ENCODE data around the gene ADGRA1.

The ADGRA1 gene

DNA sequence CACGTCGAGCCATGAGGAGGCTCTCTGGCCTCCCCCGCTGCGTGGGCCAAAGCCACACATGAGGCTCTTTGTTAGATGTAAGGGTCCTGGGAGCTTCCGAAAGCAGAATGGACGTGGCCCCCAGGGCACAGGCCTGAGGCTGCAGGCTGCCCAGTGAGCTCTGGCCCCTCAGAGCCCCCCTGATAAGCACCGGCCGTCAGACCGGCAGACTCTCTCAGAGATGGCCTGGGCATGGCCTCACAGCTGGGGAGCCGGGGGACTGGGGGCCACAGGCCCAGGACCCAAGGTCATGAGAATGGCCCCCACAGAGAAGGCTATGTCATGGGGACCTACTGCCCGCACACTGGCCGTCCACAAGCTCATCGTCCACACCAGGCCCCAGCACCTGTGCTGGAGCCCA lies 31.7 kb upstream of the ADGRA1 start:
- no peak for DNase-seq (ENCODE audit: low spot score)

DNA sequence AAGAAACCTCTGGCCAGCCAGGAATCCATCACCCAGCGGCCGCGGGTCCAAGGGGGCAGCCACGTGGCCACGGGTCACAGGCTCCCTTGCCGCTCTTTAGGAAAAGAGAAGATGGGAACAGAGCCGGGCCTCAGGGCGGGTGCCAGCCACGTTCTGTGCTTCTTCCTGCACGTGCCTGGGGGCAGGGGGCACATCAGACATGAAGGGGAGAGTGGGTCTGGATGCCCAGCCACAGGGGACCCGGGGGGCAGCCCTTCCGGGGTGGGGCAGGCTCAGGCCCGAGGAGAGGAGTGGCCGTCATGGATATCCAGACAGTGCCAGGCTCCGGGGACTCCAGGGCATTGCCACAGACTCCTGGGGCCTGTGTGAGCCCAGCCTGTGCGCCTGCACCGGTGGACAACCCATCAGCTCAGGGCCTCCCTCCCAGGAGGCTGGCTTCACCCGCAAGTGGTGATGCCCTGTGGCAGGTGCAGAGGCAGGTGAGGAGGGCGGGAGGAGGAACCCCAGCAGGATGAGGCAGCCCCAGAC lies 31.0 kb upstream of the ADGRA1 start:
- no peak for DNase-seq (ENCODE audit: low spot score)

DNA sequence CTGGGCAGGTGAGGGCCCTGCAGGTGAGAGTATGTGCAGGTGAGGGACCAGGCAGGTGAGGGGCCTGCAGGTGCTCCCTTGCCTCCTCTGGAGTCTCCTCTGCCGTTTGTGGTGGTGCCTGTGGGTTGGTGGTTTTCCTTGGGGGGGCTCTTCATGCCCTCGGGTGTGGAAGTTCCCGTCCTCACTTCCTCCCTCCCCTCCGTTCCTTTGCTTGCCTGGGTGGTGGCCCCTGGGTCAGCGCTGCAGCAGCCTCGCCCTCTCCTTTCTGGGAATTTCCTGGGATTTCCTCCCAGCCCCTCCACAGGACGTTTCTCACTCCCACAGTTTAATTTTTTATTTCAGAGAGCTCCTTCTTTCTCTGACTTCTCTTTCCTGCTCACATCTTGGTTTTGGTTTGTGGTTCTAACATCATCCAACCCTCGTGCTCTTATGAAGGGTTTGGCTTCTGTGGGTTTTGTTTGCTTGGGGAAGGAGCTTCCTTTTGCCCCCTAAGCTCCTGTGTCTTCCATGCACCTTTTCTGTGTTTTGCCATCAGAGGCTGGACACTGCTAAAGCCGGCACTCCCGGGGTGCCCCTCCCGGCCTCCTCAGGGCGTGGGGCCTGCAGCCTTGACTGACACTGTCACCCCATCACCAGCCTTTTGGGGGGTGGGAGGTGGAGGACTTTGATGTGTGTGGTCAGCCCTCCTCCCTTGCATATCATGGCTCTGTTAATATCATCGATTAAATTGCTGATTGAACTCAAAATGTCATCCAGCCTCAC lies 29.2 kb upstream of the ADGRA1 start:
- no peak for DNase-seq (ENCODE audit: low spot score)

DNA sequence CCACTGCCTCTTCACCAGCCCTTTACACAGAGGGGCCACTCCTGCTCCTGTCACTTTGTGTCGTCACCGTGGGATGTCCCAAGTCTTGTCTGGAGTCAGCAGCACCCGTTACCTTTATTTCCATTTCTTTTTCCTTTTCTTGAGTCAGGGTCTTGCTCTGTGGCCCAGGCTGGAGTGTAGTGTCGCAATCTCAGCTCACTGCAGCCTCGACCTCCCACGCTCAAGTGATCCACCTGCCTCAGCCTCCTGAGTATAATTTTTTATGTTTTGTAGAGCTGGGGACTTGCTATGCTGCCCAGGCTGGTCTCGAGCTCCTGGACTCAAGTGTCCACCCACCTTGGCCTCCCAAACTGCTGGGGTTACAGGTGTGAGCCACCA lies 28.6 kb upstream of the ADGRA1 start:
- no peak for DNase-seq (ENCODE audit: low spot score)

DNA sequence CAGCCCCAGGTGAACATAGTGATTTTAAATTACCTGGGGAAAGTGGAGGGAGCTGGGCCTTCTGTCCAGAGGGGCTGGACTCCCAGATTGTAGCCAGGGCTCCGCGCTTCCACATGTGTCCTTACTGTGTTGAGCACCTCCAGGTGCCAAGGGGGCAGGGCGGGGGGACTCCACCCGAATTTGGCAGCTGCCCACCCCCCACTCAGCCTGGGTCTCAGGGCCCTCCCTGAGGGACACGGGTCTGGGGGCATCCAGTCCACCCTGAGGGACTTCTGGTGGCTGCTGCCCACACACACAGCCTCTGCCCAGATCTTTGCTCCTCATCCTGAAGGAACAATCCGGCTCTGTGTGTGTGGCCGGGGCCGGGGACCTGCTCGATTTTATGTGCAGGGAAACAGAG lies 28.2 kb upstream of the ADGRA1 start:
- DNase-seq (ENCODE audit: low spot score) = no peak

DNA sequence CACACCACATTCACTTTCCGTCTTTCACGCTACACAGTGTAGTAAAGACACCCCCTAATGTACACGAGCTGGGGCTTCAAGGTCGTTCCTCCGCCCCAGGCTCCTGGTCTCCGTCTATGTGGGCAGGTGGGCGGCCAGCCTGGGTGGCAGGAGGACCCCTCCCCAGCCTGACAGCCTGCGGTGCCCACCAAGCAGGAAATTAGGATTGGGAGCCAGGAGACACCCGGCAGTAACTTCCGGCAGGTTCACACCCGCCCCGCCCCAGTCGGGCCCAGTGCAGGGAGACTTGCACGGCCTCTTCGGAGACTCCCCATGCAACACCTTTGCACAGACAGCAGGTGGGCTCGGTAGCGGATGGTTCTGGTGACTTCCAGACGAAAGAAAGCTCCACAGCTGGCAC lies 27.7 kb upstream of the ADGRA1 start:
- no peak for DNase-seq (ENCODE audit: low spot score)

DNA sequence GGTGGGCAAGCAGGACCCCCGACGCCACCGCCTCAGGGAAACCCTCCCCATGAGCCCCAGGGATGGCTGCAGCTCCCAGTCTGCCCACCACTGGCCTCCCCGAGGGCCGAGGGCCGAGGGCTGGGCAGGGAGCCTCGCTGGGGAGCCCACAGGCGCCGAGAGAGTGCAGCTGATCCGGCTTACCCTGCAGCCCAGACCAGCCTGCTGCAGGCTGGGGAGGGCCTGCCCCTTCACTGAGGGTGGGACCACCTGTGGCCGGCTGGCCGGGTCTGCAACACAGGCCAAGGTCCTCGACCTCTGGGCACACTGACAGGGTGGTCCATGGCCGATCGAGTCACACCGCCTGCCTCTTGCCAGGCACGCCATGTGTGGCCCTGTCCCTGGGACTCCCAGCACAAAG lies 27.3 kb upstream of the ADGRA1 start:
- no peak for DNase-seq (ENCODE audit: low spot score)

DNA sequence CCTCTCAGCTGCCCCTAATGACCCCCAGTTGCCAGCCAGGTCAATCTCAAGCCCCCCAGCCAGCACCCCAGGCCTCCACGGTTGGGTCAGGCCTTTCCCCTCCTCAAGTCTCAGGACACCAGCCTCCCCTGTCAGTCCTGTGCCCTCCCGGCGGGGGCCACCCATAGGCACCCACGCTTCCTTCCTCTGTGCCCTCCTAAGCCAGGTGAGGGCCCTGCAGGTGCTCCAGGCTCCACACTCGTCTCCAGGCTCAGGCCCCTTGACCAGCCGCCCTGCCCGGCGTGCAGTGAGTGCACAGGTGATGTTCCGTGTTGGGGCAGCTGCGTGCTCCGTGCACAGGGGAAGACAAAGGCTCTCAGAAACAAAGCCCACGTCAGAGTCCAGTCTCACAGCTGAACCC lies 26.8 kb upstream of the ADGRA1 start:
- DNase-seq (ENCODE audit: low spot score) = no peak

DNA sequence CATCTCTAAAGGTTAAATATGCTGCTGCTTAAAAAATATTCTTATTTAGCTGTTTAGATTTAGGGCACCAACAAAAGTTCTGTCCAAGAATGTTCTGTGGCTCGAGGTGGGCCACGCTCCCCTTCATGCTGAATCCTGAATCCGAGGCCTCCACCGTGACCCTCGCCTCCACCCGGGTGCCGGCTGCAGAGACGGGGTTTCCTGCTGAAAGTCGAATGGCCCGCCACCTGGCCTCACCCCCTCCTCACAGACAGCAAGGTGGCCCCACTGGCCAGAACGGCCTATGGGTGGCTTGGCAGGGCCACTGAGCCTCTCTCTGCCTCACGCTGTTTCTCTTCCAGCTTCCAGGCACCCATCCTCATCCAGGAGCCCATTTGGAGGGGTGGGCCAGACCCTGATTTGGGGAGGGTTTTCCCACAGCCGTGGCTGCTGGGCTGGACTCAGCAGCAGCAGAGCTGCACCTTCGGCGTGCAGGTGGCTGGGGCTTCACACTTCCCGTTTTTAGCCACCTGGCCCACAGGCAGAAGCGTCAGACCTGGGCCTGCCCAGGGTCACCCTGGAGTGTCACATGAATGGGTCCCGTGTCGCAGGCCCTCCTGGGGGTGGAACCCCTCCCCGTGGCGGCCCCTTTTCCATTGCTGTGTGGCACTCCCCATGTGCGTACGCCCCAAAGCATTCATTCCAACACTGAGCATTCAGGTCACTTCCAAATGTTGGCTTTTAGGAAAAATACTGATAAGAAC lies 26.3 kb upstream of the ADGRA1 start:
- no peak for DNase-seq (ENCODE audit: low spot score)

DNA sequence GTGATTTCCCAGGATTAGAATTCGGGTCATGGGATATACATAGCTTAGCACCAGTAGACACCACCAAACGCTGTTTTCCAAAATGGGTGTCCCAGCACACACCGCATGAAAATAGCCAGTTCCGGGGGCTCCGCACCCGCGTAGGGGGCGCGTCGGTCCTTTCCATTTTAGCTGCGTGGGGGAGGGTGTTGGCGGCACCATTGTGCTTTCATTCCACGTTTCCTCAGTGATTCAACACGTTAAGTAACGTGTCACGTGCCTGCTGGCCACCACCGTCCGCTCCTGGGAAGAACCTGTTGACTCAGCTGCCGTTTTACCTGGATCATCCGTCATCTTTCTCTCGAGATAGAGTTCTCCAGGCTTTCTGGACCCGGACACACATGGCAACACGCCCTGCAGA lies 25.6 kb upstream of the ADGRA1 start:
- no peak for DNase-seq (ENCODE audit: low spot score)

DNA sequence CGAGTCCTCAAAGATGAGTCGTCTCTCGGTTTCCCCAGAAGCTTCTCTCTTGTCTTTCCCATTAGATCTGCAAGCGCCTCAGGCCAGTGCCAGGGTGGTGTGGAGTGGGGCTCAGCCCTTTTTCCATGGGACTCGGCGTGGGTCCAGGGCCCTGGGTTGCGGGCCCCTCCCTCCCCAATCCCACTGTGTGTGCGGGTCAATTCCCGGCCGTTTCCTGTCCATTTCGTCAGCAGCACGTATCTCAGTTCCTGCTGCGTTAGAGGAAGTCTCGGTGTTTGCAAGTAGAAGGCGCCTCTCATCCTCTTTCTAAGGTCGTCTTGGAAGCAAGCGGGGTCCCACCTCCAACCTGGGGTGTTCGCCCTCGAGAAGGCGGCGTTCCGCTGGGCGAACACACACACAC lies 25.1 kb upstream of the ADGRA1 start:
- DNase-seq (ENCODE audit: low spot score) = no peak

DNA sequence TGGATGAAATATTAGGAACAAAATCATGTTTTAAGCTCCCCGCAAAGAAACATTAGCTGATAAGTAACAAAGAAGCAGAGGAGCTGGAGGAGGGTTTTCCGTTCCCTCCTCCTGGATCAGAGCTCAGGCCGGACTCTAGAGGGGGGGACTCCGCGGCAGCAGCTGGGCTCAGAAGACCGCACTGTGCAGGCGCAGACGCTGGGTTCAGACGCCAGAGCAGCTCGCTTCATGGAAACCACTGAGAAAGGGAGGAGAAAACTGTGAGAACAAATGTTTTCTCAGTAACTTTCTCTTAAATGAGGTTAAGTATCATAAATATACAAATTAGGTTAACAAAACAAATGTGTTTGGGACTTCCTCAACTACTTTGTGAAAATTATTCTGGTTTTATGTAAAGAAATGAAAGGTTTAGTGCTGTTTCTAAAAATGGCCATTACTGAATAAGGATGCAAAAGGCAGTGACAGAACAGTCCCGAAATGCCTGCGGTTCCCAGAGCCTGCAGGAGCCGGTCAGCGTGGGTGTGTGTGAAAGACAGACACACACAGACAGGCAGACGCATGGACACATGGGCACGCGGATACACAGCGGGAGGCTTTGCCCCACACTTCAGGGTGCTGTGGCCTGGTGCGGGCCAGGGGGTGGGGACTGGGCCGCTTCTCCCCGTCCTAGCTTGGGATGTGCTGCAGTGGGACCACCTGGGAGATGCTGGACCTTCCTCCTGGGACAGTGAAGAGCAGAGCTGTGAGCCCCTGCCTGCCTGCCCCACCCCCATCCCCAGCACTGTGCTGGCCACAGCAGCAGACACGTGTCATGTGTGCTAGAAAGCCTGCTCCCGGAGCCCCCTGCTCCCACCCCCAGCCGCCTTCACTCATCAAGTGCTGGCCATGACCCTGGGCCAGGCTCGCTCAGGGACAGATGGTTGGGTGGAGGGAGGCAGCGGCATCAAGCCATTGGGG lies 20.3 kb upstream of the ADGRA1 start:
- no peak for DNase-seq (ENCODE audit: low spot score)

DNA sequence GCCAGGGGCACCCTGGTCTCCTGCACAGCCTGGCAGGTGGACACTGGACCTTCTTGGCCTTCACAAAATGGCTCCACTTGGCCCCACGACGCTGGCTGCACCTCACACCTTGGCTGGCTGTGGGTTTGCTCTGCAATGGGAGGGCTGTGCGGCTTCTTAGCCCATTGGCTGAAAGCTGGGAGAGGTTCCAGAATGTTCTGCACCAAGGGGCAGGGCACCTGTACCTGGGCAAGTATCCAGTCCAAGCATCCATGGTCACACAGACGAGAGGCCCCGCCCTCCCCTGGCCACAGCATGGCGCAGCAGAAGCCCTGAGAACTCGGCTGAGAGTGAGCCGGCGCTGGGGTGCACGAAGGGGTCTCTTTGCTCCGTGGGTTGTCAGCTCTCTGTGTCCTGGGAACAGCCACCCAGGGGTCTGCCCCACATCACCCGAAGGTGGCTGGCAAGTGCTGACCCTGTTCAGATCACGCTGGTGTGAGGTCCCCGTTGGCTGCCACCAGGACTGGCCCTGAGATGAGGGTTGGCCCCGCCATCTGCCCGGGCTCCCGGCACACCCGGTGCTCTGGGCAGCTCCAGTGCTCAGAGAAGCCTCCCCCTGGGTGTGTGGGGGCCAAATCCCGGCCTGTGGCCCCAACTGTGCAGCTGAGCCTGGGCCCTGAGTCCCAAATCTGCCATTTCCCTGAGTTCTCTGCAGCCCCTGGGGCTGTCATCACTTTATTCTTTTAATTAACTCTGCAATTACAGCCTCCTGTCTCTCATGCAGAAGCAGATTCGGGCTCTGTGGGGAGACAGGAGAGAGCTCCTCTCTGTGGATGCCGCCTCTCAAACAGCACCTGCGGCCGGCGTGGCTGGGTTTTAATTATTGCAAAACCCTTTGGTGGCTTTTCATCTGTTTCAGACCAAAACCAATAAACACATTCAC lies 19.4 kb upstream of the ADGRA1 start:
- DNase-seq (ENCODE audit: low spot score) = no peak

DNA sequence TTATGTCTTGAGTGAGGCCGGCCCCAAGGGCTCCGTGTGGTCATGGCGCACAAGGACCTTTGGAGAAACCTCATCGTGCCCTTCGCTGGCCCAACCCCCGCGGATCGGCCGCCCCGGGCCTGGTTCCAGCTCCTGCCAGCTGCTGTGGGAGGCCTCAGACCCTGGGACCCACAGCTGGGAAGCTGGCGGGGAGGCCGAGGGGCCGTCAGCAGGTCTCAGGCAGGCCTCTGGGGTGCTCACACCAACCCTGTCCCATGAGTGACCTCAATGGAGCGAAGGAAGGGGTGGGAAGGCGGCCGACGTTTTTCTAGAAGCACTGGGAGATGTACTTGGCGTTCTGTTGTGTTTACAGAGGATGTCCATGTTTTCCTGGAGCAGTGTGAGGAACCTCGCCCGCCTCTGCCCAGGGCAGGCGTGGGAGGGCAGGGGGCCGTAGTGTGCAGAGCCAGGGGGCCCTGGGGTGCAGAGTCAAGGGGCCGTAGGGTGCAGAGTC lies 18.6 kb upstream of the ADGRA1 start:
- no peak for DNase-seq (ENCODE audit: low spot score)

DNA sequence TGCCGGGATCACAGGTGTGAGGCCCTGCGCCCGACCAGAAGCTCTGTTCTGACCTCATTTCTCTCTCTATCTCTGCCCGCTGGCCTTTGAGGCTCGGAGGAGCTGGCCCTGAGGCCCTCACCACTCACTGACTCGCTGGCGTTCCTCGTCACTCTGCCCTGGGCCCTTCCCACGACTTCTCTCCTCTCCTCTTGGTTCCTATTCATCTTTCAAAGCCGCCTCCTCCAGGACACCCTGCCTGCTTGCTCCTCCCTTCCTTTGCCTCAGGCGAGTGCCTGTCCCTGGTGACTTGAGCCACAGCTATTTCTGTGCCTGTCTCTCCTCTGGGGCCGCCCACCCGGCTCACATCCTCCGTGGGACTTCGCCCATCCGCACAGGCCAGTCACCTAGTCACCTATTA lies 17.3 kb upstream of the ADGRA1 start:
- no peak for DNase-seq (ENCODE audit: low spot score)

DNA sequence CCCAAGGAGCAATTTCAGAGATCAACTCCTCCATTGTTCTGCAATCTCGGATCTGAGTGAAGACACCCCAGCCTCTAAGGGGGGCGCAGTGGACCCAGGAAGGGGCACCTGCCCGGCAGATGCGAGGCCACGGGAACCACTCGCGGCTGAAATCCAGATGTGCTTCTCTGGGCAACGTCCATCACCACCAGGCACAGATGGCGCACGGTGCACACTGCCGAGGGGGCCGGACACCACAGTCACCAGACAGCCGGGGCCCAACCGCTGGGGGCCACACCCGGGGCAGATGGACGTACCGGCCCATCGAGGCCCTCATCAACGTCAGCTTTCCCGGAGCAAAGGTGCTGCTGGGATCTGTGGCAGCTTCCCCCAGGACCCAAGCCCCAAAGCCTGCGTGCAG lies 16.9 kb upstream of the ADGRA1 start:
- no peak for DNase-seq (ENCODE audit: low spot score)

DNA sequence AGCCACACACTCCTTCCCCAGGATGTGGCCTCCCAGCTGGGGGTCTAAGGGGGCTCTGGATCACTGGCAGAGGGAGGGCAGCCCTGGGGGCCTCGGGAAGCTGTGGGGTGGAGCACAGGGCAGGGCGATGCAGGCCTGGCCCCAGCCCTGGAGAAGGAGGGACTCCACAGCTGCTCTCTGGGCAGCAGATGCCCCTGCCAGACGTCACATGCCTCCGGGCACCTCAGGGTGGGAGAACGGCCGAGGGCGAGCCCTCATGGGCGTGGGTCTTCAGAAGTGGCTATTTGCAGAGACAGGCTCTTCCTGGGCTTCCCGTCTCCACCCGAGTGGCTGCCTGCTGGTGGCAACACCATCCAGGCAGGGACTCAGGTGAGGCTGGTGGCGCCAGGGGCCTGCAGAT lies 16.0 kb upstream of the ADGRA1 start:
- DNase-seq (ENCODE audit: low spot score) = no peak

DNA sequence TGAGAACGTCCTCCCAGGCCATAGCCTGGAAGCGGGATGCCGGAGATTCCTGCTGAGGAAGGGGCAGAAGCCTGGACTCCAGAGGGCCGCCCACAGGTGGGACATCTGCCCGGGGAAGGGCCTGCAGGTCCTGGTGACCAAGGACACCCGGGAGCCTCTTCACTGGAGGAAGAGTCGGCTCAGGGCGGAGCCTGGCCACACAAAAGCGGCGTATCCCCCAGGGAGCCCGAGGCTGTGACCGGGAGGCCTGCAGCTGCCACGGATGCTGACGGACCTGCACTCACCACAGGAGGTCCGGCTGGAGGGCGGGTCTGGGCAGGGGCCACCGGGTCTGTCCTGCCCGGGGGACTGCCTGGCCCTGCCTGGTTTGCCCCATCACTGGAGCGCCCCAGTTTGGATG lies 15.5 kb upstream of the ADGRA1 start:
- DNase-seq (ENCODE audit: low spot score) = no peak

DNA sequence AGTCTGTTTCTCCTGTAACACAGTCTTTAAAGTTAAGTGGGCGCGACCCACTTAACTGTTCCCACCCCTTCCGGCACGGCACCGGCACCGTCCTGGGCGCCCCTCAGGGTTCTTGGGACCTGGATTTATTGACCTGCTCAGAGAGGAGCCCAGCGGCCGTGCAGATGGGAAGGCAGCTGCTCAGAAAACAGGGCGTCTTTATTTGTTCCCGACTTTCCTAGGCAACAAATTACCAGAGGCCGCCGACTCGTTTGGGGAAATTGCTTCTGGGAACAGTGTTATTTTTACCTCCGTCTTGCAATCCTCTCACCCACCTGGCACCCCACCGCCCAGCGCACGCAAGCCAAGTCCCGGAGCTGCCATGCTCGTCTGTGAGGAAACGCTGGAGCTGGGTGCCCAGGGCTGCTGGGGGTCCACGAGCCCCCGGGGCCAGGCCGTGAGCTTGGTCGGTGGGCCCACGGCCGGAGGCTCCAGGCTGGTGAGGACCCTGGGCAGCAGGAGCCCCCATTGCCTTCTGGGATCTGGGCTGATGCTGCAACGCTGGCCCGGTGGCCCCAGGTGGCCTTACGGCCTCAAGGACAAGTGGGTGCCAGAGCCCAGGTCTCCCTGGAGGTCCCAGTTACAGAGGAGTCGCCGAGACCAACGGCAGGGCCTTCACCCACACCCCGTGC lies 14.9 kb upstream of the ADGRA1 start:
- DNase-seq (ENCODE audit: low spot score) = no peak

DNA sequence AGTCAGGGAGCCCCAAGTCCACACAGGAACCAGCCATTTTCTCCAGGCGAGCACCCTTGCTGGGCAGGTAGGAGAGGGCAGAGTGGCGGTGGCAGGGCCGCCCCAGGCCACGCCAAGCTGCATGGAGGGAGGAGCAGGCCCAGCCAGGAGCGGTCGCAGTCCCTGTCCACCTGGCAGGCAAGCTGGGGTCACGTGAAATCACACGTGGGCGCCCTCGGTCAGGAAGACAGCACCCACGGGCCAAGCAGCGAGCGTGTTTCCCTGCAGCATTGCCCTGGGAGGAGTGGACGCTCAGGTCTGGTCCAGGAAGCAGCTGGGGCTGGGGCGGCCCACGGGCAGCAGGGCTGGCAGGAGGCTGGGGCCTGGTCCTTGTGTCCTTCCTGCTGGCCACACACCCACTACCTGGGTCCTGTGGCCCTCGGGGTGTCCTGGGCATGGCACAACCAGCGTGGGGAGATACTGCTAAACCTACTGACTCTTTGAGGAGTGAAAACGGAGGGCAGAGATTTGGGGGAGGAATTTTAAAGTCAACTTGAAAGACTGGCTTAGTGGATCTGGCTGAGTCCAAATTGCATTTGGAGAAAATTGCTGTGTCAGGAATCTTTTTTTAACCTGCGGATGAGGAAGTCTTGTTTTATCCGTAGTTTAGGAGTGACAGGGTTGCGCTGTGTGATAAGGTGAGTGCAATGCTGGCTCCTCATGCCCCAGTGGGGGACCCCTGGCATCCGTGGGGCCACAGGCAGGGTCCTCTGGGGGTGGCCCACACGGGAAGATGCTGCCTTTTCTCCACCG lies 12.2 kb upstream of the ADGRA1 start:
- DNase-seq (ENCODE audit: low spot score) = no peak

Measured in hematopoietic multipotent progenitor cell treated with erythropoietin and hydrocortisone succinate and interleukin-3 and kit ligand, for 15 days (in vitro differentiated cells).